Panc1 (cell line): ENCODE data around the gene LRRC26. TPM values are rescaled to one million over a fixed set of nuclear protein-coding genes. Genes with fewer than 3 reads are reported as not detected.
"Not testable (repeated sequence)": the region's sequence is repeated elsewhere in the genome, so short reads cannot be mapped to it uniquely, and the experiment has no call there.

Source experiments
- ATAC-seq: fragments of 200-7000 bp; cut with Tn5 transposase; 2 replicates; pipeline ENCODE4 v1.9.1; 2020; ENCODE audit warnings: mild to moderate bottlenecking, moderate library complexity
- BruUV-seq: library from RNA; stranded (reverse); fragments of 400-500 nt; replicated peaks from 2 replicates; lab custom pipeline; 2021; lab: Mats Ljungman, UMichigan
- CTCF ChIA-PET: fragments of 300-600 bp; sonication (Branson Sonifier 250); formaldehyde crosslinking; loops from one replicate; lab custom pipeline; 2022; ENCODE audit warnings: antibody characterized with exemption; lab: Charles Lee
- POLR2A ChIA-PET: fragments of 300-600 bp; sonication (Branson Sonifier 250); formaldehyde crosslinking; loops from one replicate; lab custom pipeline; 2022; ENCODE audit warnings: antibody characterized with exemption; lab: Charles Lee
- DNase-seq: peaks from one replicate; pipeline ENCODE4 v3.0.0-alpha.2; 2010; ENCODE audit warnings: low read depth, low spot score
- H3K27ac ChIP-seq: 2 replicates; pipeline ENCODE4 v1.5.1; 2011; ENCODE audit warnings: mild to moderate bottlenecking, low read length, inconsistent platforms
- H3K27me3 ChIP-seq: fragments of 200-500 bp; sonication (Bioruptor generic); 2 replicates; pipeline ENCODE4 v1.6.0; 2014; ENCODE audit warnings: low read length, inconsistent platforms; ENCODE audit not compliant: control insufficient read depth, insufficient read depth
- H3K36me3 ChIP-seq: fragments of 200-500 bp; sonication (Bioruptor generic); 2 replicates; pipeline ENCODE4 v1.5.1; 2014; ENCODE audit warnings: inconsistent platforms, mild to moderate bottlenecking, low read length, moderate library complexity; ENCODE audit not compliant: control insufficient read depth, insufficient read depth
- H3K4me1 ChIP-seq: 2 replicates; pipeline ENCODE4 v1.5.1; 2011; ENCODE audit warnings: inconsistent platforms, mild to moderate bottlenecking, low read length, moderate library complexity; ENCODE audit not compliant: control insufficient read depth, insufficient read depth
- H3K4me3 ChIP-seq, 2 experiments: 2 replicates each; pipeline ENCODE4 v1.5.1; 2011 to 2012; ENCODE audit warnings: low read depth in 2 of 2, low read length in 2 of 2, mild to moderate bottlenecking in 2 of 2, inconsistent platforms in 1 of 2, moderate library complexity in 1 of 2
- H3K9me3 ChIP-seq: fragments of 200-500 bp; sonication (Bioruptor generic); 2 replicates; pipeline ENCODE4 v1.5.1; 2014; ENCODE audit warnings: low read depth, mild to moderate bottlenecking, inconsistent platforms, low read length, moderate library complexity; ENCODE audit not compliant: control insufficient read depth, insufficient read depth
- CTCF ChIP-seq: fragments of 450-650 bp; IDR thresholded peaks from 2 replicates; pipeline ENCODE4 v1.5.1; 2017; ENCODE audit warnings: mild to moderate bottlenecking
- POLR2AphosphoS5 ChIP-seq: IDR thresholded peaks from 2 replicates; pipeline ENCODE4 v1.6.1; 2012; ENCODE audit warnings: mild to moderate bottlenecking, low read depth, low read length, moderate library complexity
- REST ChIP-seq, 2 experiments: IDR thresholded peaks; 2 replicates each; pipeline ENCODE4 v1.6.1; 2011 to 2012; ENCODE audit warnings: low read depth in 2 of 2, control low read depth in 1 of 2, low read length in 1 of 2, mild to moderate bottlenecking in 1 of 2, moderate library complexity in 1 of 2; ENCODE audit not compliant: insufficient read depth in 1 of 2
- SIN3A ChIP-seq: IDR thresholded peaks from 2 replicates; pipeline ENCODE4 v1.6.1; 2012; ENCODE audit warnings: low read depth, mild to moderate bottlenecking, low read length, moderate library complexity, borderline replicate concordance; ENCODE audit not compliant: insufficient read depth
- TCF7L2 ChIP-seq: IDR thresholded peaks from 2 replicates; pipeline ENCODE4 v1.6.1; 2011; ENCODE audit warnings: mild to moderate bottlenecking, low read depth, low read length, inconsistent platforms
- in situ Hi-C: cut with HindIII; loops from 2 replicates; pipeline ENCODE4 v1.10.0; 2016; ENCODE audit warnings: low sequenced_read_pairs, low pct_unique_long_range_greater_than_20kb
- intact Hi-C: fragments of 100-400 bp; cut with micrococcal nuclease; formaldehyde crosslinking; loops from one replicate; pipeline ENCODE4 v1.10.0; 2022; ENCODE audit not compliant: unreplicated experiment
- total RNA-seq: library from RNA; stranded (reverse); gene quantifications from one replicate; pipeline ENCODE4 v1.2.1, GENCODE V29; 2021; ENCODE audit not compliant: unreplicated experiment

LRRC26 gene
- total RNA-seq, 1 experiment from 2014 or later, result 0.69 TPM

GRCh38 chr9:137126786-137127185 lies 43.1 kb downstream of the LRRC26 start:
- Histone ChIP-seq H3K4me3 (no peak overlapping the region; a peak in 1 of 4 replicates), H3K4me1 (peaks cover 7% of the 10 kb centered on the region; the same call in 1 of the 2 replicates), H3K36me3 (0 out of 2 replicates have a peak, but pooled peaks cover 3% of the 10 kb centered on the region), H3K27me3 (no peaks in the 10 kb centered on the region), H3K9me3 (no peaks in the 10 kb centered on the region), H3K27ac (peak overlapping the region; percentile 91)
- in situ Hi-C loops (no loop called here), intact Hi-C loops (no loop called here)
- TSS peak; percentile 61 for BruUV-seq
- POLR2A ChIA-PET, result no interaction called here
- TF ChIP-seq POLR2AphosphoS5 (no peak), REST (IDR thresholded peaks at IDR 0.05; ENCODE audit: insufficient read depth in 1 of 2, low read depth in 2 of 2, low read length in 1 of 2) (no peak), SIN3A (no peak), TCF7L2 (no peak), CTCF (no peak)
- ATAC-seq (no peak), DNase-seq (no peak)
- CTCF ChIA-PET, result no interaction called here

GRCh38 chr9:137123952-137124462 lies 45.8 kb downstream of the LRRC26 start:
- ATAC-seq, DNase-seq, in situ Hi-C loops, BruUV-seq, H3K4me1 ChIP-seq, POLR2A ChIA-PET, H3K27me3 ChIP-seq, H3K27ac ChIP-seq, H3K9me3 ChIP-seq, intact Hi-C loops, H3K4me3 ChIP-seq, H3K36me3 ChIP-seq: not testable (repeated sequence)
- CTCF ChIA-PET, result interaction anchor here (0.7 to 1.0 kb wide), 2 partner anchors 53 to 67 kb away, joined by 3 to 5 read pairs; no protein-coding TSS in a partner anchor

- CTCF ChIA-PET, result interaction anchor here (0.7 to 1.0 kb wide), 2 partner anchors 53 to 67 kb away, joined by 3 to 5 read pairs; no protein-coding TSS in a partner anchor
- H3K27ac ChIP-seq, result no peak overlapping the region
- H3K4me1 ChIP-seq, result peaks cover 7% of the 10 kb centered on the region; the same call in 1 of the 2 replicates
- in situ Hi-C loops, result no loop called here
- TF ChIP-seq REST (IDR thresholded peaks at IDR 0.05; ENCODE audit: insufficient read depth in 1 of 2, low read depth in 2 of 2, low read length in 1 of 2) (no peak), CTCF (no peak), TCF7L2 (no peak), POLR2AphosphoS5 (no peak), SIN3A (no peak)
- no peak overlapping the region for H3K4me3 ChIP-seq
- DNase-seq (no peak), ATAC-seq (no peak)
- POLR2A ChIA-PET, result interaction anchor here (0.6 kb wide), 1 partner anchor 62 kb away, joined by 4 read pairs; no protein-coding TSS in a partner anchor
- no peaks in the 10 kb centered on the region for H3K27me3 ChIP-seq
- no peaks in the 10 kb centered on the region for H3K9me3 ChIP-seq
- H3K36me3 ChIP-seq, result no peaks in the 10 kb centered on the region
- intact Hi-C loops, result no loop called here
- no TSS peak for BruUV-seq
Measured at GRCh38 chr9:137123468-137123837, 46.4 kb downstream of the LRRC26 start.
